ENCODE measurements around the gene REC114. TPM values are rescaled to one million over a fixed set of nuclear protein-coding genes. Genes with fewer than 3 reads are reported as not detected.

The REC114 gene
- total RNA-seq, 4 donors from 2014 or later = not detected

DNA sequence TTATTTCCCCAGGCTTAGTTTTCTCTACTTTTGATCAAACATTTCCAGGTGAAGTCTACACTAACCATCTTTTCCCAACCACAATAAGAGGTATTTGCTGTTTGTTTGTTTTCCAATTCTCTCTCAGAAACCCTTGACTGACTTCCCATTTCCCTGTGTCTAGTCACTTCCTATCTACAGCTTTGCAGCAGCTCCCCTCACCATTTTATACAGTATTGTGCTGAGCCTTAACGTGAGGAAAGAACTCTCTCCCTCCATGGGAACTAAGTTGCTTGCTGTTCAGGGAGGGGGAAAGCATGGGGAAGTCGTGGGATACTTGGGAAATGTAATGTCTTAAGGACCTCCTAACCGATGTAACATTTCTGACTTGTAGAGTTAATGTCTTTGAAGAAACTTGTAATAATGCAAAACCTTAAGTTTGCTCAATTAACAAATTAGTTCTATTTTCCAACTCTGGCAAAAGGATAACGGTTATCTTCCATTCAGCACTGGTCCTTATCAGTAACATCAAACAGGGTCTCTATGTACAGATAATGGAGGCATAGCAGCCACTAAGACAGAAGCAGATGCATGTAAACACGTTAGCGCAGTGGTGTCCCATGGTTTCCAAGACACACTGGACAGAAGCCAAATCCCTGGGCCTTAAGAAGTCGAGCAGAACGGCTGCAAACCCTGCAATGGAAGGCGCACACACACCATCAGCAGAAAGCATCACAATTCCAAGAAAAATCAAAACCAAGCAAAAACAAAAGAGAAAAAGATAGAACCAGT is 150.5 kb downstream of the REC114 start:
- TF ChIP-seq, protein P1, sequence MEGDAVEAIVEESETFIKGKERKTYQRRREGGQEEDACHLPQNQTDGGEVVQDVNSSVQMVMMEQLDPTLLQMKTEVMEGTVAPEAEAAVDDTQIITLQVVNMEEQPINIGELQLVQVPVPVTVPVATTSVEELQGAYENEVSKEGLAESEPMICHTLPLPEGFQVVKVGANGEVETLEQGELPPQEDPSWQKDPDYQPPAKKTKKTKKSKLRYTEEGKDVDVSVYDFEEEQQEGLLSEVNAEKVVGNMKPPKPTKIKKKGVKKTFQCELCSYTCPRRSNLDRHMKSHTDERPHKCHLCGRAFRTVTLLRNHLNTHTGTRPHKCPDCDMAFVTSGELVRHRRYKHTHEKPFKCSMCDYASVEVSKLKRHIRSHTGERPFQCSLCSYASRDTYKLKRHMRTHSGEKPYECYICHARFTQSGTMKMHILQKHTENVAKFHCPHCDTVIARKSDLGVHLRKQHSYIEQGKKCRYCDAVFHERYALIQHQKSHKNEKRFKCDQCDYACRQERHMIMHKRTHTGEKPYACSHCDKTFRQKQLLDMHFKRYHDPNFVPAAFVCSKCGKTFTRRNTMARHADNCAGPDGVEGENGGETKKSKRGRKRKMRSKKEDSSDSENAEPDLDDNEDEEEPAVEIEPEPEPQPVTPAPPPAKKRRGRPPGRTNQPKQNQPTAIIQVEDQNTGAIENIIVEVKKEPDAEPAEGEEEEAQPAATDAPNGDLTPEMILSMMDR (IDR thresholded peaks at IDR 0.05) = no peak
- ATAC-seq (ENCODE audit: low FRiP score) = no peak

DNA sequence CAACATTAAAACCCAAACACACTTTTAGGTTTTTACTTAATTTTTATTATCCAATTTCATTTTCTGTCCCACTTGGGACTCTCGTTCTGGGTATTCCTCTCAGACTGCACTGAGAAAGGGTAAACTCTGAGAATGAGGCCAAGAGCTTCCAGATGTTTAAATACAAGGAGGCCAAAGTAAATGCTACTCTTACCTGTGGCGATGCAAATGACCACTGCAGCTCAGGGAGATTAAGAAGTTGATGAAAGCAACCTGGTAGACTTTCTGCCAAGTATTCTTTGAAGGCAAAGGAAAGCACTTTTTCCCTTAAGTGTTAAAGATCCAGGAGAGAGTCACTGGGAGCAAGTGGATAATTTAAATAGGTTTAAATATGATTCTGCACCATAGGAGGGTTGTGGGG is 151.1 kb downstream of the REC114 start:
- ATAC-seq (ENCODE audit: low FRiP score) = no peak
- DNase-seq (ENCODE audit: low spot score) = no peak
- TF ChIP-seq, protein P1 (IDR thresholded peaks at IDR 0.05) = no peak

More for the DNA sequence above, 150.5 kb downstream of the REC114 start:
- DNase-seq (ENCODE audit: low spot score) = no peak

GRCh38 chr15:73596174-73596573 is 153.2 kb downstream of the REC114 start:
- ATAC-seq (ENCODE audit: low FRiP score) = no peak
- DNase-seq (ENCODE audit: low spot score) = no peak
- TF ChIP-seq, protein P1 (IDR thresholded peaks at IDR 0.05) = no peak

DNA sequence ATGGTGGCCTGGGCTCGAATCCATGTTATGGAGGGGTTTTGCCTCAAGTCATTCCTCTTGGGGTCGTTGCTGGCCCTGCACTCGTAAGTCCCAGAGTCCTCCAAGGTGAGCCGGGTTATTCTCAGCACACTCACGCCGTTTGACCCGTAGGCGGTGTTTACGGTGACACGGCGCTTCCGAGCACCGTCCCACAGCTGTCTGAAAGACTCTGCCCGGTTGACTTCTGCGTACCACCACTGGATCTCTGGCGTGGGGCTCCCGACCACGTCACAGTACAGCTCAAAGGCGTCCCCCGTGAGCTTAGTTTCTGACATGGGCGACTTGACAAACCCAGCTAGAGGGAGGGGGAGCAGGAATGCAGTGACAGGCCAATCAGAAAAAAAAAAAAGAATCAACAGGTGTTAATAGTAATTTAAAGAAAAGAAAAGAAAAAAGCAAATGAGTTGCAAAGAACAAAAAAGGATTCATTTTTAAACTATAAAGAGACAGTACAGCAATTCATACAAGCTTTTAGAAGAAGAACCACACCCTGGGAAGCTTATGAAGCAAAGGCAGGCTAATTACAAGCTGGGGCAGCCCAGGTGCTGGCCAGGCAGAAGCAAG is 154.2 kb downstream of the REC114 start:
- DNase-seq (ENCODE audit: low spot score) = no peak
- TF ChIP-seq, protein P1 (IDR thresholded peaks at IDR 0.05) = no peak
- no peak for ATAC-seq (ENCODE audit: low FRiP score)

DNA sequence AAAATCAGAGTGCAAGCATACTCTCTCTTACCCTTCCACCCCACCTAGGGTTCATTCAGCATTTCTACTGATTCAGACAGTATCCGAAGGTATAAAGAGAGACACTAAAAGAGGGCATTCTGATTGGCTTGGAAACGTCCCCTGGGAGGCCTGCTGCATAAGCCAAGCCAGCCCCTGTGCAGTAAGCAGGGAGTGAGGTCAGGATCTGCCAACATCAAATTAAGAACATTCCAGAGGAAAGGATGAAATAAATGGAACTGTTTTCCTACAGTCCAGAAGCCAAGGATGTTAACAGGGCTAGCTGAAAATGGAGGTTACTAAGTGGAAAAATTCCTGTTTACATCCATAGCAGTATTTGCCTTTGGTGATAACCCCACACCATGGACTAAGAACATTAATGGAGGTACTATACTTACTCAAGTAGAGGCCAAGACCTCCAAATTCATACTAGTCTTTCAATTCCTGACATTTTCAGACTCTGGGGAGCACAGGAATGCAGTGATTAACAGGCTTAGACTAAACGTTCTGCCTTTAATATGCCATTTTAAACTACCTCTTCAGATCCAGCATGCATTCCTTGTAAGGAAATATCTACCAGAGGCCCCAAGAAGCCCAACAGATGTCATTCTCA is 155.7 kb downstream of the REC114 start:
- ATAC-seq (ENCODE audit: low FRiP score) = no peak
- TF ChIP-seq, protein P1 (IDR thresholded peaks at IDR 0.05) = no peak
- DNase-seq (ENCODE audit: low spot score) = no peak

GRCh38 chr15:73599934-73600333 is 157.0 kb downstream of the REC114 start:
- DNase-seq (ENCODE audit: low spot score) (no peak), ATAC-seq (ENCODE audit: low FRiP score) (no peak)
- TF ChIP-seq, protein P1 (IDR thresholded peaks at IDR 0.05) = no peak
